GM23338 (cell line): ENCODE measurements around the gene MLANA.

Experiments used
- CREB1 ChIP-seq: fragments of 250-450 bp; sonication (Bioruptor Pico); IDR thresholded peaks from 2 replicates; pipeline ENCODE4 v1.5.0; 2020; ENCODE audit warnings: low read depth, mild to moderate bottlenecking, moderate library complexity
- EZH2 ChIP-seq: fragments of 200-600 bp; sonication (generic); IDR thresholded peaks from one replicate; pipeline ENCODE4 v1.8.0; 2017; ENCODE audit warnings: antibody characterized with exemption, mild to moderate bottlenecking, low read depth; ENCODE audit not compliant: unreplicated experiment
- EZH2phosphoT487 ChIP-seq: fragments of 200-600 bp; sonication (generic); IDR thresholded peaks from one replicate; pipeline ENCODE4 v1.8.1; 2018; ENCODE audit warnings: antibody characterized with exemption; ENCODE audit not compliant: unreplicated experiment
- JUNB ChIP-seq: IDR thresholded peaks from one replicate; pipeline ENCODE4 v1.6.1; 2016; ENCODE audit warnings: antibody characterized with exemption; ENCODE audit not compliant: unreplicated experiment
- POLR2AphosphoS5 ChIP-seq: IDR thresholded peaks from 2 replicates; pipeline ENCODE4 v1.6.1; 2016; ENCODE audit warnings: antibody characterized with exemption, low read depth
- REST ChIP-seq: IDR thresholded peaks from one replicate; pipeline ENCODE4 v1.6.1; 2018; ENCODE audit warnings: antibody characterized with exemption; ENCODE audit not compliant: unreplicated experiment
- STAT1 ChIP-seq: IDR thresholded peaks from one replicate; pipeline ENCODE4 v1.6.1; 2016; ENCODE audit warnings: antibody characterized with exemption; ENCODE audit not compliant: unreplicated experiment
- ZNF114 ChIP-seq: fragments of 250-450 bp; sonication (Bioruptor Pico); IDR thresholded peaks from 2 replicates; pipeline ENCODE4 v1.5.0; 2020; ENCODE audit warnings: mild to moderate bottlenecking, moderate library complexity
- ZNF331 ChIP-seq: fragments of 250-450 bp; sonication (Bioruptor Pico); IDR thresholded peaks from 2 replicates; pipeline ENCODE4 v1.5.0; 2020; ENCODE audit warnings: low read depth, mild to moderate bottlenecking, moderate library complexity
- TF ChIP-seq, protein P1 (sequence below), 2 experiments: fragments of 200-600 bp in 1 of 2; sonication (generic) in 1 of 2; conservative IDR thresholded peaks; 2 replicates each; pipeline versions ENCODE4 v1.5.1 to v1.6.1; 2016 to 2017; ENCODE audit warnings: antibody characterized with exemption in 2 of 2, low read depth in 2 of 2, mild to moderate bottlenecking in 2 of 2, moderate library complexity in 1 of 2

GRCh38 chr9:5939530-5939929 lies 48.8 kb downstream of the MLANA start:
- TF ChIP-seq, protein P1, sequence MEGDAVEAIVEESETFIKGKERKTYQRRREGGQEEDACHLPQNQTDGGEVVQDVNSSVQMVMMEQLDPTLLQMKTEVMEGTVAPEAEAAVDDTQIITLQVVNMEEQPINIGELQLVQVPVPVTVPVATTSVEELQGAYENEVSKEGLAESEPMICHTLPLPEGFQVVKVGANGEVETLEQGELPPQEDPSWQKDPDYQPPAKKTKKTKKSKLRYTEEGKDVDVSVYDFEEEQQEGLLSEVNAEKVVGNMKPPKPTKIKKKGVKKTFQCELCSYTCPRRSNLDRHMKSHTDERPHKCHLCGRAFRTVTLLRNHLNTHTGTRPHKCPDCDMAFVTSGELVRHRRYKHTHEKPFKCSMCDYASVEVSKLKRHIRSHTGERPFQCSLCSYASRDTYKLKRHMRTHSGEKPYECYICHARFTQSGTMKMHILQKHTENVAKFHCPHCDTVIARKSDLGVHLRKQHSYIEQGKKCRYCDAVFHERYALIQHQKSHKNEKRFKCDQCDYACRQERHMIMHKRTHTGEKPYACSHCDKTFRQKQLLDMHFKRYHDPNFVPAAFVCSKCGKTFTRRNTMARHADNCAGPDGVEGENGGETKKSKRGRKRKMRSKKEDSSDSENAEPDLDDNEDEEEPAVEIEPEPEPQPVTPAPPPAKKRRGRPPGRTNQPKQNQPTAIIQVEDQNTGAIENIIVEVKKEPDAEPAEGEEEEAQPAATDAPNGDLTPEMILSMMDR (conservative IDR thresholded peaks at IDR 0.05; ENCODE audit: low read depth in 2 of 2): no peak
- TF ChIP-seq CREB1 (CRISPR knock-in tag) (no peak), POLR2AphosphoS5 (no peak), JUNB (no peak), REST (no peak), EZH2 (no peak), EZH2phosphoT487 (no peak), STAT1 (no peak), ZNF331 (CRISPR knock-in tag) (no peak), ZNF114 (CRISPR knock-in tag) (no peak)
